Stimulated activated CD4-positive, alpha-beta T cell treated with anti-CD3 and anti-CD28 coated beads, Interleukin-15, amount 100 ng/mL, for 48 hours (primary cell): ENCODE measurements around the gene INPP4B.
A peak's percentile ranks its signal among the peaks of the same experiment; 100 is the strongest.

Experiments
- DNase-seq, 2 donors: peaks; one replicate each; pipeline ENCODE4 v3.0.0-alpha.2; 2020; ENCODE audit warnings: low read depth in 2 of 2

INPP4B gene

DNA sequence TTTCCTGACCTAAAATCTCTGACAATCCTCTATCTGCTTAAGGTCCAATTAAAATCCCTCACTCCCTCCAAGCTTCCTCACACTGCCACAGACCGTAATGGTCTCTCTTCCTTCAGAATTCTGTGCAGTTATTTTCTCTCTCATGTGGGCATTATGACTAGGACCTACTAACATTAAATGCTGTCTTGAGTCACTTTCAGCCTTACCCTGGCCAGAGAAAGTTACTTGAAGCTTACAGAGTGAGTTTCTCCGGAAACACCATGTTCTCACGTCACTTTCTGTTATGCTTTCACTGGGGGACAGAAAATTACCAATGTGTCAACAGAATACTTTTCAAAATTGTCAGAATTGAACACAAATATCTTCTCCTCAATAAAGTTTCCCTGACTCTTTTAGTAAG, 271.8 kb downstream of the INPP4B start:
- no peak for DNase-seq

GRCh38 chr4:142572071-142572470, 274.0 kb downstream of the INPP4B start:
- no peak for DNase-seq

GRCh38 chr4:142567620-142568451, 278.3 kb downstream of the INPP4B start:
- no peak for DNase-seq

- peak; percentile 42 to 48 for DNase-seq
Measured at GRCh38 chr4:142567199-142567598, 278.9 kb downstream of the INPP4B start.

DNA sequence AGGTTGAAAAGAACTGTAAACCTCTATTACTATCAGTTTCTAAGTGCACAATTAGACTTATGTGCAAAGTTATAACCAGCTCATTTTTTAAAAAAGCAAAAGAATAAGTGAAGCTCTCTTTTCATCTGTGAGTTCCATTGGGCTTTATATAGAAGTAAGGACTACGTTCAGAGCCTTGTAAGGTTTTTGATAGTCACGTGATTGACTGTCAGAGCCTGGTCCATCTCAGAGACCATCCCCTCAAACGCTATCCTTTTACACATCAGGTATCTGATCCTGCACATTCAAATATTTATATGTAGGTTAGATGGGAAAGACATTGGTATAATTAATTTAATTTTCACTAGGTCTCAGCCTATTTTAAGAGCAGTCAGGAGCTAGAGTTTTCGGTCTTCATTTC, 279.3 kb downstream of the INPP4B start:
- DNase-seq = no peak

- no peak for DNase-seq
Measured at GRCh38 chr4:142566243-142566642, 279.9 kb downstream of the INPP4B start.

GRCh38 chr4:142565771-142566170, 280.3 kb downstream of the INPP4B start:
- DNase-seq = no peak

DNA sequence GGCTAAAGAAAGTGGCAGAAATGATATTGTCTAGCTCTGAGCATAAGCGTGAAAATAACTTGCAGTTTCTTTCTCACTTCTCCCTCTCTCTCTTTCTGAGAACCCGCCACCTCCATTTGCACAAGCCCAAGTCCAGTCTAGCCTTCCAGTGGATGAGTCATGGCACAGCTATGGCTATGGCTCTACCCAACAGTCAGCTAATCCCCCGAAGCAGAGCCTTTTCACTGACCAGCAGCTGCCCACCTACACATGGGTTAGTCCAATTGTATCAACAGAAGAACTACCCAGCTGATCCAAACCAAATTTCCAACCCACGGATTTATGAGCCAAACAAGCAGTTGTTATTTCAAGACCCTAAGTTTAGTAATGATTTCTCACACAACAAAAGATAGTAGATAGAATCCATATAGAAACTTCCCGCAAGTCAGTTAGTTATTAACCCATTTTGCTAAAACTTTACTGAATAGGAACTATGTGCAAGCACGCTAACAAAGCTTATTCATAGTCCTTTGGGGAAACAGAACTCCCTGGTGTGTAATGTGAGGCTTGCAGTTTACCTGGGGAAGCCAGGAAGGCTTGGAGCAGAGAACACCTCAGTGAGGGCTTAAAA, 282.3 kb downstream of the INPP4B start:
- DNase-seq = no peak

GRCh38 chr4:142559986-142560385, 286.1 kb downstream of the INPP4B start:
- DNase-seq = no peak

- DNase-seq = no peak
Measured at GRCh38 chr4:142558851-142559250, 287.2 kb downstream of the INPP4B start.

GRCh38 chr4:142557239-142557801, 288.8 kb downstream of the INPP4B start:
- DNase-seq = no peak

GRCh38 chr4:142556570-142557238, 289.4 kb downstream of the INPP4B start:
- no peak for DNase-seq

GRCh38 chr4:142556048-142556447, 290.1 kb downstream of the INPP4B start:
- no peak for DNase-seq

- DNase-seq = no peak
Measured at GRCh38 chr4:142554412-142554811, 291.7 kb downstream of the INPP4B start.

DNA sequence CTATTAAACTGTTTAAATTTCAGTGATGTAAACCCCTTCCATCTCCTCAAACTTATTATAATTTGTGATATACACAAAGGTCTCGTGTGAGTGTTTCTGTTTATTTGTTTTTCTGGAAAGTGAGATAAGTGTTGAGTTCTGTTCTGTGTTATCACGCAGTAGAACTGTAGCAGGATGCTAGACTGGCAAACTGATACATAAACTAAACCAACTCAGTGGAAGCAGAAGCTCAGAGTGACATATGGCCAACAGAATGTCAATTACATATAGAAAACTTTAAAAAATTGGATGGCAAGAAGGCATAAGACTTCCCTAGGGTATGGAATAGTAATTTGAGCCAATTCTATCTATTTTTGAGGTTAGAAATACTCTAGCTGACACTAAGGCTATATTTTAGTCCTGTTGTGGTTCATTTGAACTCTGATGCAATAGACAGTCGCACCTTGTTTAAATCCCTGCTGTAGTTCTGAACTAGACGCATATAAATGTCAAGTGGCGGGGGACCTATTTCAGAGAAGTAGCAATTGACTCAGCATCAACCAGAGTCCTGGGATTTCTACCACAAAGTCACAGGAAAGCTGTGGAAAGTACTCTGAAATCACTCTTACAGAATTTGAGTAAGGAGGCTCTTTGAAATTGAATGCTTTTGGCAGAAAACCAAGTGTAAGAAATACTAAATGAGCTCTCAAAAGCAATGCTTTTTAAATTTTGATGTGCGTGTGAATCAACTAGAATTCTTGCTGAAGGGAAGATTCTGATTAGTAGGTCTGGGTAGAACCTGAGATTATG, 294.4 kb downstream of the INPP4B start:
- DNase-seq = no peak

GRCh38 chr4:142550965-142551364, 295.1 kb downstream of the INPP4B start:
- DNase-seq = no peak

- DNase-seq = no peak
Measured at GRCh38 chr4:142549726-142550463, 296.2 kb downstream of the INPP4B start.

DNA sequence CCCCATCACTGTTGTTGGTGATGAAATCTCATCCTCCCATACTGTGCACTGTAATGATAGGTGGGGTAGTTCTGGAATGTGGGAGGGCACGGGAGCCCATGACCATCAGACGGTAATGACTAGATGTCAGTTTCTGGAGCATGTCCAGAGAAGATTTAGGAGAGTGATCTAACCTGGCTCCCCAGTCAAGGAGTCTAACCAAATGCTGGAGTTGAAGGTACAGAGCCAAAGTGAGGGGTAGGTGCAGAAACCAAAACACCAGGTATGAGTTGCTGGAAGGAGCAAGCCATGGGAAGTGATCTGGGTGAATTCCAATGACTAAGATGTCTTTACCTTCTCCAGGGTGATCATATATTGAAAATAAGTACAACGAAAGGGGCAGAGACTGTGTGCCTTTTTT, 296.9 kb downstream of the INPP4B start:
- DNase-seq = no peak

GRCh38 chr4:142548491-142548890, 297.6 kb downstream of the INPP4B start:
- no peak for DNase-seq

DNA sequence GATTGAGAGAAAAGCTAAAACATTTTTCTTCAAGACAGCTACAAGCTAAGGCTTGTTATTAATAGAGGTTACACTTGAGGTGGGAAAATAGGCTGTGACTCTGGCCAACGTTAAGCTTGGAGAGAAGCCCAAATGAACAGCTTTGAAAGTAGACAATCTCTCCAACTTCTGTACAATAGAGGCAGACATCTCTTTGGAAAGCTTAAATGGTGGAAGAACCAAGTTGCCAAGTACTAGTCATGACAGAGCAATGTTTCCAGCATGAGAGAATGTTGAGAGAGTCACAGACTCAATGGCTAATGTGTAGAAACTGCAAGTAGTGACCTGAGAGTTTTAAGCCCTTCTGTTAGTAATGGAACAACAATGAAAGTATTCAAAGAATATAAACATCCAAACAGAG, 298.1 kb downstream of the INPP4B start:
- DNase-seq = no peak

DNA sequence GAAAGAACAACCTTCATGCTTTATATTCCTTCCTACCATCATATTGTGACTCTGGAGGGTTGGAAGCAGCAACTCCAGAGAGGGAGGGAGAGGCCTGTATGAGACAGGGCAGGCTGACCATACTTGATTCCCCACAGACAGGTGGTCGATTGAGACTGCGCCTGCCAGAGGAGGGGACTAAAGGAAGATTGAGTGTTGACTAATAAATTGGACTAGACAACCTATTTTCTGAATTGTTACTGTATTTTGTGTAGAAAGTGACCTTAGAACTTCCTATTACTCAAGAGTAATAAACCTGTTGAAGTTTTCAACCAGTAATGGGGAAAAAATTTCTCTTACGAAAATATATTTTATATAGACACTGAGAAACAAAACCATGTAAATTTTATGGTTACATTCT, 301.5 kb downstream of the INPP4B start:
- no peak for DNase-seq
